HG02840 (cell line): ENCODE results near the gene MYH4.

ENCODE experiments used
- ATAC-seq: cut with Tn5 transposase; IDR thresholded peaks from one replicate; pipeline ENCODE4 v1.9.1; 2021; ENCODE audit warnings: mild to moderate bottlenecking, moderate library complexity, moderate number of reproducible peaks; ENCODE audit not compliant: unreplicated experiment, low FRiP score

Gene MYH4

DNA sequence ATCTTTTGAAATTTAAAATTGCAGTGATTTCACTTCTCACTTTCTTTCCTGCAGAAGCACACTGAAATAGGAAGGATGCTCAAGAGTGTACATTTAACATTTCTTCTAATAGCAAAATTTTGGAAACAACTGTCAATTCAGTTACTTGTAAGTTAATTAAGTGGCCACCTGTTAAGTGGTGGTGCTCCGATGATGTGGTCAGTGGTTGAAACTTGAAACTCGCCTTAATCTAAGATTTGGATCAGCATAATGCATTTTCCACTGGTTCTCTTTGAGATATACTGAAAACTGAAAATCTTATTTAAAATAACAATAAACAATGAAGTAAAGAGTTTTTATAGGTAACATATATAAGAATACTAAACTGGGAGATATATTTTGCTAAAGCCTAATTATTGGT is 40.6 kb downstream of the MYH4 start:
- no peak for ATAC-seq

GRCh38 chr17:10421900-10422542 is 47.3 kb downstream of the MYH4 start, which contains the start of gene MYH8:
MYH8 (minus strand) TSS chr17:10421950; CDS start chr17:10420227, 1,723 bp downstream.
- no peak for ATAC-seq

DNA sequence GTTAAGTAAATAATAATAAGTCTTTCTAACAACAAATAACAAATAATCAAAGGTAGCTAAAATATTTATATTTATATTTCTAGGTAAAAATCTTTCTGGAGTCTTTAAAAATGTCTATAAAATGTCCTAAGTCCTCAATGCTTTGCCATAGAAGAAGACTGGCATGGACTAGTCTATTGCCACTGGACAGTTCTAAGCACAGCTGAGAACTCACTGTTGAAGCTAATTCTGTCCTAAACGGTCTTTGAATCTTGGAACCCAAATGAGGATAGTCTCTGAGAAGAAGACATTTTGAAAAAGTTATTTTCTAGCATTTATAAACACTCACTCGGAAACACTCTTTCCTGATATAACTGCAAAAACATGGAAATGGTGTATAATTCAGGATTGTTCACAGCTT is 48.1 kb downstream of the MYH4 start:
- no peak for ATAC-seq

- ATAC-seq: no peak
These were observed 48.5 kb downstream of the MYH4 start for GRCh38 chr17:10420811-10421210.

DNA sequence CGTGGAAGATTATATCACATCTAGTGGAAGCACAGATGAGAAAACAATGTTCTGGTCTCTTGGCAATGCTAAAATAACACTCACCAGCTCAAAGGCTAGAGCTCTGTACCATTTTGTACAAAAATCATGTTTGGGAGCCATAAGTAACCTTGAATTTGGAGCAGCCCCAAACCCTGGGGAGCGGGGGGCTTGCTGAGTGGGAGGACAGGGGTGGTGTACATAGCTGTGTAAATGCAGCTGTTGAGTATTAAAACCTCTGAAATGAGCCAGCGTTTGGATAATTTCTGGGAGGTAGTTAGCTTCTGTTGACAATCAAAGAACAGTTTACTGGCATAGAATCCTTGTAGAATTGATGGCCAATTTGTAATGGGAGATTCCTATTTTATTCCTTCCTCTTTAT is 51.9 kb downstream of the MYH4 start:
- ATAC-seq: no peak

GRCh38 chr17:10415161-10415560 is 54.2 kb downstream of the MYH4 start:
- ATAC-seq: no peak

- ATAC-seq: no peak
These were observed 65.8 kb downstream of the MYH4 start for GRCh38 chr17:10403589-10403988.

- no peak for ATAC-seq
These were observed 71.0 kb downstream of the MYH4 start for GRCh38 chr17:10398352-10398751.

DNA sequence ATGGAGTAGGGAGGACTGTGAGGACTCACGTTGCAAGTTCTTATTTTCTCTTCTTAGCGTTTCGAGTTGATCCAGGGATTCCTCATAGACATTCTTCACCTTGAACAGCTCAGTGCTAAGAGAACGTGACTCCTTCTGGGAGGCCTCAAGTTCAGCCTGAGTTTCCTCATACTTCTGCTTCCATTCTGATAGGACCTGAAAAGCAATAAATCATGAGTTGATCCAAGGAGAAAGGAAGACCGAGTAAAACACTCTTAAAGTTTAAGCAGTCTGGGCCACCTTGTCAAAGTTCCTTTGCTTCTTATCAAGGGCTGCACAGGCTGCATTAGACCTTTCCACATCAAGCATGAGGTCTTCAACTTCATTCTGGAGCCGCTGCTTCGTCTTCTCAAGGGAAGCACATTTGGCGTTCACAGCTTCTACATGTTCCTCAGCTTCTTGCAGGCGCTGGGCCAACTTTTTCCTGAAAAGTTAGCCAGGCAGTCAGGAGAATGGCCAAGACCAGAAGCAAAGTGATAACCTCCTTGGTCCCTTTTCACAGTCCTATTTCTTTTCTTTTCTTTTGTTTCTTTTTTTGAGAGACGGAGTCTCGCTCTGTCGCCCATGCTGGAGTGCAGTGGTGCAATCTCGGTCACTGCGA is 72.7 kb downstream of the MYH4 start:
- ATAC-seq: no peak

DNA sequence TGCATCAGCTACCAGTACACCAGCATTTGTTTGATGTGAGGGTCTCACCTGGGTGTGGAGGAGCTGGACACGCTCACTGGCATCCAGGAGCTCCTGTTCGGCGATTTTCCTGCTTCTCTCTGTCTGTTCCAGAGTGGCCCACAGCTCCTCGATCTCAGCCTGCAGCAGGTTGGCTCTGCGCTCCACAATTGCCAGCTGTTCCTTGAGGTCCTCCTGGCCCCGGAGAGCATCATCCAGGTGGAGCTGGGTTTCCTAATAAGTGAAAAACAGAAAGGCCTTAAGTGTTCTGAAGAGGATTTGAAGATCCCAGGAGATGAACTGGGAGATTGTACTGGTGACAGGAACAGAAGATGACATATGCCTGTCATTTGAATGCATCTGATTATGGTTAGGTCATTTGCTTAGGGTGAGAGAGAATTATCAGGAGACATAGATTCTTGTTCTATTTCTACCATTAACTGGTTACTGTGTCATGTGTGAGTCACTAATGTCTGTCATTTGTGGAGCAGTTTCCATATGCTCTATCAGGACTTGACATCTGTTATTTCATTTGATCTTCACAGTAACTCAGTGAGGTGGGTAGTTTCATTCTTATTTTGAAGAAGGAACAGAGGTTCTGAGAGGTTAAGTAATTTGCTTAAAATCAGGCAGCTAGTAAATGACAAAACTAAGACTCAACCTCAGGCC is 75.0 kb downstream of the MYH4 start:
- ATAC-seq: no peak
